MM.1S (cell line): ENCODE data around the gene NBEAL2.

Experiments used
- DNase-seq: peaks from one replicate; pipeline ENCODE4 v3.0.0-alpha.2; 2015
- H2AFZ ChIP-seq: fragments of 300-600 bp; sonication (generic); 2 replicates; pipeline ENCODE4 v1.6.0; 2016; ENCODE audit warnings: antibody characterized with exemption, low read length
- H3F3A ChIP-seq: fragments of 300-600 bp; sonication (generic); 2 replicates; pipeline ENCODE4 v1.6.1; 2016; ENCODE audit warnings: mild to moderate bottlenecking, antibody characterized with exemption, low read length, moderate library complexity, mixed read lengths; ENCODE audit not compliant: insufficient read depth
- H3K27ac ChIP-seq: fragments of 300-600 bp; sonication (generic); 2 replicates; pipeline ENCODE4 v1.5.1; 2016; ENCODE audit warnings: mild to moderate bottlenecking, low read length
- H3K27me3 ChIP-seq: fragments of 300-600 bp; sonication (generic); replicated peaks from 2 replicates; pipeline ENCODE4 v1.6.0; 2016; ENCODE audit warnings: low read length; ENCODE audit not compliant: insufficient read depth
- H3K36me3 ChIP-seq: fragments of 300-600 bp; sonication (generic); replicated peaks from 2 replicates; pipeline ENCODE4 v1.6.1; 2016; ENCODE audit warnings: mild to moderate bottlenecking, low read length, mixed read lengths; ENCODE audit not compliant: insufficient read depth
- H3K4me1 ChIP-seq: fragments of 300-600 bp; sonication (generic); 2 replicates; pipeline ENCODE4 v1.6.1; 2016; ENCODE audit warnings: low read length, mixed read lengths
- H3K4me2 ChIP-seq: fragments of 300-600 bp; sonication (generic); 2 replicates; pipeline ENCODE4 v1.6.0; 2016; ENCODE audit warnings: low read depth, low read length
- H3K4me3 ChIP-seq: fragments of 300-600 bp; sonication (generic); 2 replicates; pipeline ENCODE4 v1.5.1; 2016; ENCODE audit warnings: low read length, mixed read lengths
- H3K79me2 ChIP-seq: fragments of 300-600 bp; sonication (generic); 2 replicates; pipeline ENCODE4 v1.6.1; 2016; ENCODE audit warnings: mixed run types, low read length, mixed read lengths
- H3K9ac ChIP-seq: fragments of 300-600 bp; sonication (generic); 2 replicates; pipeline ENCODE4 v1.6.1; 2016; ENCODE audit warnings: low read length, mixed read lengths
- H3K9me2 ChIP-seq: fragments of 300-600 bp; sonication (generic); replicated peaks from 2 replicates; pipeline ENCODE4 v1.6.1; 2016; ENCODE audit warnings: mild to moderate bottlenecking, low read length, mixed read lengths; ENCODE audit not compliant: insufficient read depth
- H3K9me3 ChIP-seq: fragments of 300-600 bp; sonication (generic); replicated peaks from 2 replicates; pipeline ENCODE4 v1.6.1; 2016; ENCODE audit warnings: mild to moderate bottlenecking, low read length, mixed read lengths; ENCODE audit not compliant: insufficient read depth
- H4K20me1 ChIP-seq: fragments of 300-600 bp; sonication (generic); 2 replicates; pipeline ENCODE4 v1.6.1; 2016; ENCODE audit warnings: mild to moderate bottlenecking, low read length, moderate library complexity, mixed read lengths; ENCODE audit not compliant: insufficient read depth
- CTCF ChIP-seq: fragments of 300-600 bp; sonication (generic); IDR thresholded peaks from 2 replicates; pipeline ENCODE4 v1.5.1; 2016; ENCODE audit warnings: antibody characterized with exemption, low read length, mixed read lengths
- EZH2 ChIP-seq: fragments of 300-600 bp; sonication (generic); optimal IDR thresholded peaks from 2 replicates; pipeline ENCODE3; 2017; ENCODE audit warnings: low read depth, mild to moderate bottlenecking, antibody characterized with exemption, low read length, mixed read lengths
- EZH2phosphoT487 ChIP-seq: fragments of 300-600 bp; sonication (generic); IDR thresholded peaks from 2 replicates; pipeline ENCODE4 v1.6.1; 2018; ENCODE audit warnings: antibody characterized with exemption, low read length

The NBEAL2 gene

DNA sequence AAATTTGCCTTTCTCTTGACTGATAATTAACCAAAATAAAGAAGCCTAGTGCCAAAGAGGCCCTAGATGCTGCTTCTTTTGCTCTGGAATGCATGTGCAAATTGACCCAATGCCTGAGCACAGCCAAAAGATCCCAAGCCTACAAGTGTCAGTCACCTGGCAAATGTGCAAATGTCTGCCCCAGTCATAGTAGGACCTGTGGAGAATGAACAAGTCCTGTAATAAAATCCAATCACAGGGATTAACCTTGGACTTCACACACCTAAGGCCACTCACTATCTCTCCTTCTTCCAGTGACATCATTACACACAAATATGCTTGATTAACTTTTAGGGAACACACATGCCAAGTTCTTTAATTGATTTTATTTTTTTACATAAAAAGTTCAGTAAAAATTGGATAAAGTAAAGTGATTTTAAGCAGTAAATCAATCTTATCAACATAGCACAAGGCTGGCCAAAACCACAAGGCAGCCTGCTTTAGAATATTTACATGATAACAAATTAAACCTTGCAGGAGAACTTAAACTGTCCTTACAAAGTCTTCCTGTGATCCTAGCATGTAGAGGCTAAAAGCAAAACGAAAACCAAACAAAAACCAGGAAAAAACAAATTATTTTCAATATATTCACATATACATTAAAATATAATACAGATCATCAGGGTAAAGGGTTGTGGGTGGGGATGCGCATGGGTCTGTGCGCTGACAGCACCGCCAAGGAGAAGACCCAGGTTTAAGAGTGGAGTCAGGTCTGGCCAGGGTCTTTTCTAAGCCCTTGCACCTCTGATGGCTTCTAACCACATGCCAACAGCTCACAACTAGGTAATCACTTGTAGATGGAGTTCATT, 36.8 kb downstream of the NBEAL2 start:
- no peak for DNase-seq
- Histone ChIP-seq H3K27me3 (no peaks in the 10 kb centered on the region), H3K36me3 (no peaks in the 10 kb centered on the region; the same call in 1 of the 2 replicates), H3K79me2 (peaks cover 8% of the 10 kb centered on the region; the same call in 1 of the 2 replicates), H3K4me1 (no peaks in the 10 kb centered on the region), H3K9me3 (no peaks in the 10 kb centered on the region), H3K4me2 (no peak overlapping the region), H2AFZ (no peak overlapping the region), H3K27ac (no peak overlapping the region), H3K4me3 (no peak overlapping the region), H3F3A (peaks cover 6% of the 10 kb centered on the region; the same call in 1 of the 2 replicates), H3K9ac (no peak overlapping the region), H4K20me1 (no peaks in the 10 kb centered on the region), H3K9me2 (no peaks in the 10 kb centered on the region)
- TF ChIP-seq EZH2phosphoT487 = no peak

- Histone ChIP-seq H2AFZ (no peak overlapping the region), H3K4me1 (no peaks in the 10 kb centered on the region)
These were observed 37.5 kb downstream of the NBEAL2 start for GRCh38 chr3:47016934-47017435.

GRCh38 chr3:47017504-47018268, 38.2 kb downstream of the NBEAL2 start:
- Histone ChIP-seq H3F3A (no peaks in the 10 kb centered on the region), H3K9me2 (no peaks in the 10 kb centered on the region), H3K36me3 (no peaks in the 10 kb centered on the region; the same call in 1 of the 2 replicates), H2AFZ (no peak overlapping the region), H3K4me2 (no peak overlapping the region), H3K4me3 (no peak overlapping the region), H3K79me2 (peaks cover 13% of the 10 kb centered on the region), H3K4me1 (no peaks in the 10 kb centered on the region), H3K27me3 (no peaks in the 10 kb centered on the region), H3K9ac (no peak overlapping the region), H3K9me3 (no peaks in the 10 kb centered on the region), H4K20me1 (no peaks in the 10 kb centered on the region), H3K27ac (no peak overlapping the region)
- DNase-seq = no peak
- no peak for TF ChIP-seq EZH2phosphoT487
- TF ChIP-seq CTCF = no peak

More at GRCh38 chr3:47016934-47017435, 37.5 kb downstream of the NBEAL2 start:
- no peak overlapping the region for H3K4me2 ChIP-seq
- no peak for TF ChIP-seq EZH2
- TF ChIP-seq EZH2phosphoT487 = no peak
- no peak for TF ChIP-seq CTCF
- no peaks in the 10 kb centered on the region; the same call in 1 of the 2 replicates for H3K36me3 ChIP-seq
- H3K27ac ChIP-seq = no peak overlapping the region
- H3K9me3 ChIP-seq = no peaks in the 10 kb centered on the region
- no peak overlapping the region for H3K4me3 ChIP-seq
- H3K9ac ChIP-seq = no peak overlapping the region
- DNase-seq = no peak
- no peaks in the 10 kb centered on the region for H3K9me2 ChIP-seq
- H3K27me3 ChIP-seq = no peaks in the 10 kb centered on the region
- no peaks in the 10 kb centered on the region for H4K20me1 ChIP-seq
- peaks cover 12% of the 10 kb centered on the region; the same call in 1 of the 2 replicates for H3K79me2 ChIP-seq
- H3F3A ChIP-seq = peaks cover under 1% of the 10 kb centered on the region; the same call in 1 of the 2 replicates
